Nucleus accumbens (tissue), 56 donors: ENCODE data around the gene BOC.

Source experiments
- DNase-seq, 56 donors: peaks; one replicate each; lab custom pipeline; 2025; lab: John Stamatoyannopoulos, UW

BOC gene

GRCh38 chr3:113219605-113220300 is 8.4 kb downstream of the BOC start:
- no peak for DNase-seq

- no peak for DNase-seq
Observed at GRCh38 chr3:113220721-113221120, 9.4 kb downstream of the BOC start.

GRCh38 chr3:113221721-113222257 is 10.4 kb downstream of the BOC start:
- DNase-seq = no peak

GRCh38 chr3:113222451-113223086 is 11.2 kb downstream of the BOC start:
- no peak for DNase-seq

GRCh38 chr3:113223475-113224281 is 12.3 kb downstream of the BOC start:
- peak in 8 of 56 donors; percentile 3 to 24 (median 12) for DNase-seq

- no peak for DNase-seq
Observed at GRCh38 chr3:113225286-113225685, 13.9 kb downstream of the BOC start.

GRCh38 chr3:113226491-113226890 is 15.1 kb downstream of the BOC start:
- DNase-seq = no peak

GRCh38 chr3:113227146-113227545 is 15.8 kb downstream of the BOC start:
- no peak for DNase-seq

GRCh38 chr3:113228498-113229286 is 17.3 kb downstream of the BOC start:
- DNase-seq = no peak

- no peak for DNase-seq
Observed at GRCh38 chr3:113231391-113231790, 20.0 kb downstream of the BOC start.

- peak in 4 of 56 donors; percentile 14 to 33 (median 18) for DNase-seq
Observed at GRCh38 chr3:113231827-113232253, 20.5 kb downstream of the BOC start.

GRCh38 chr3:113232342-113232741 is 21.0 kb downstream of the BOC start:
- no peak for DNase-seq

- no peak for DNase-seq
Observed at GRCh38 chr3:113233497-113233896, 22.1 kb downstream of the BOC start.

- no peak for DNase-seq
Observed at GRCh38 chr3:113234028-113234427, 22.7 kb downstream of the BOC start.

GRCh38 chr3:113234688-113235260 is 23.4 kb downstream of the BOC start:
- no peak for DNase-seq

- DNase-seq = no peak
Observed at GRCh38 chr3:113238503-113238902, 27.1 kb downstream of the BOC start.

GRCh38 chr3:113240841-113241240 is 29.5 kb downstream of the BOC start:
- no peak for DNase-seq

- DNase-seq = peak in 2 of 56 donors; percentile 8 to 19
Observed at GRCh38 chr3:113241292-113242095, 30.1 kb downstream of the BOC start.

GRCh38 chr3:113242096-113242581 is 30.8 kb downstream of the BOC start:
- DNase-seq = no peak
